CD4-positive, CD25-positive, alpha-beta regulatory T cell (primary cell): ENCODE results near the gene RSRC2. TPM values are rescaled to one million over a fixed set of nuclear protein-coding genes. Genes with fewer than 3 reads are reported as not detected.
"Not testable (repeated sequence)": the region's sequence is repeated elsewhere in the genome, so short reads cannot be mapped to it uniquely, and the experiment has no call there.

Experiments
- ATAC-seq, 2 donors: fragments of 150-1000 bp; cut with Tn5 transposase; one replicate each; pipeline ENCODE4 v1.10.0; 2021; ENCODE audit warnings: low read depth in 2 of 2, moderate number of reproducible peaks in 2 of 2, moderate library complexity in 1 of 2
- DNase-seq, 3 donors: peaks; one replicate each; pipeline versions ENCODE4 v3.0.0 to v3.0.0-alpha.2; 2012 to 2022; ENCODE audit warnings: mixed read lengths in 1 of 3
- H3K27ac ChIP-seq: one replicate; pipeline ENCODE4 v1.7.0; 2013; ENCODE audit warnings: mild to moderate bottlenecking, low read length; ENCODE audit not compliant: insufficient read depth, poor library complexity, severe bottlenecking
- H3K27me3 ChIP-seq: one replicate; pipeline ENCODE4 v1.7.0; 2013; ENCODE audit warnings: low read length; ENCODE audit not compliant: control insufficient read depth, insufficient read depth
- H3K36me3 ChIP-seq: one replicate; pipeline ENCODE4 v1.7.0; 2013; ENCODE audit warnings: mild to moderate bottlenecking, low read length, moderate library complexity; ENCODE audit not compliant: control insufficient read depth, insufficient read depth
- H3K4me1 ChIP-seq: 2 replicates; pipeline ENCODE4 v1.7.0; 2013; ENCODE audit warnings: mild to moderate bottlenecking, low read length; ENCODE audit not compliant: insufficient read depth, control insufficient read depth, poor library complexity, severe bottlenecking
- H3K4me3 ChIP-seq: one replicate; pipeline ENCODE4 v1.7.0; 2013; ENCODE audit warnings: low read depth, mild to moderate bottlenecking, low read length, moderate library complexity
- H3K9me3 ChIP-seq, 2 experiments: 1 replicate in 1 of 2; 2 replicates in 1 of 2; pipeline ENCODE4 v1.7.0; 2013; ENCODE audit warnings: low read length in 2 of 2, mild to moderate bottlenecking in 1 of 2, moderate library complexity in 1 of 2; ENCODE audit not compliant: control insufficient read depth in 2 of 2
- H3K27ac Mint-ChIP-seq, 3 donors: one replicate each; pipeline ENCODE4 v1.8.0; 2020 to 2022; ENCODE audit warnings: mild to moderate bottlenecking in 3 of 3, mixed read lengths in 3 of 3, moderate library complexity in 2 of 3
- H3K27me3 Mint-ChIP-seq: one replicate; pipeline ENCODE4 v1.8.0; 2022; ENCODE audit warnings: mild to moderate bottlenecking, mixed read lengths
- H3K36me3 Mint-ChIP-seq: one replicate; pipeline ENCODE4 v1.8.0; 2020; ENCODE audit warnings: mixed read lengths
- H3K4me1 Mint-ChIP-seq, 4 donors: one replicate each; pipeline ENCODE4 v1.8.0; 2020 to 2022; ENCODE audit warnings: mixed read lengths in 4 of 4, mild to moderate bottlenecking in 1 of 4
- H3K4me3 Mint-ChIP-seq, 4 donors: one replicate each; pipeline ENCODE4 v1.8.0; 2020 to 2022; ENCODE audit warnings: mild to moderate bottlenecking in 4 of 4, mixed read lengths in 4 of 4, moderate library complexity in 3 of 4
- H3K9me3 Mint-ChIP-seq, 7 donors: one replicate each; pipeline ENCODE4 v1.8.0; 2020 to 2022; ENCODE audit warnings: mixed read lengths in 7 of 7, mild to moderate bottlenecking in 3 of 7, moderate library complexity in 2 of 7
- polyA plus RNA-seq, 4 donors: library from polyadenylated mRNA; unstranded; fragments of 300-500 nt; fragmentation: Illumina TruSeq; gene quantifications; one replicate each; pipeline ENCODE4 v1.2.3, GENCODE V29; 2021
- total RNA-seq: library from RNA; stranded (reverse); gene quantifications from one replicate; pipeline ENCODE4 v1.2.3, GENCODE V29; 2022

RSRC2 gene
- total and polyA plus RNA-seq, 5 donors from 2014 or later = 28.3 to 293 (median 32.7) TPM

DNA sequence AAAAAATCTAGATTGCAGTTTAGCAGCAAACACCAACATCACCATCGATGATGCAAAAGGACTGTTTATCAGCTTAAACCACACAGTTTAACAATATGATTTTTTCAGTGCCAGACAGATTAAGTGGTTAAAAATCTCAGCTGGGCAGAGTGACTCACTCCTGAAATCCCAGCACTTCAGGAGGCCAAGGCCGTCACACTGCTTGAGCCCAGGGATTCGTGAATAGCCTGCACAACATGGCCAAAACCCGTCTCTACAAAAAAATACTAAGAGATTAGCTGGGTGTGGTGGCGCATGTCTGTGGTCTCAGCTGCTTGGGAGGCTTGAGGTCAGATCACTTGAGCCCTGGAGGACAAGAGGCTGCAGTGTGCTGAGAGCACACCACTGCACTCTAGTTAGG lies 8.9 kb downstream of the RSRC2 start:
- ATAC-seq (no peak), DNase-seq (no peak)
- H3K9me3 ChIP-seq = no peaks in the 10 kb centered on the region
- no peaks in the 10 kb centered on the region for H3K9me3 Mint-ChIP-seq
- H3K36me3 ChIP-seq = peaks cover 89% of the 10 kb centered on the region
- no peak overlapping the region for H3K27ac ChIP-seq
- H3K27me3 ChIP-seq = no peaks in the 10 kb centered on the region
- H3K27ac Mint-ChIP-seq = no peak overlapping the region
- peaks cover 57% of the 10 kb centered on the region for H3K36me3 Mint-ChIP-seq
- H3K4me3 Mint-ChIP-seq = no peak overlapping the region
- no peaks in the 10 kb centered on the region for H3K27me3 Mint-ChIP-seq
- H3K4me3 ChIP-seq = no peak overlapping the region
- peaks cover 24% of the 10 kb centered on the region for H3K4me1 ChIP-seq
- H3K4me1 Mint-ChIP-seq = peaks cover 19 to 60% (median 45%) of the 10 kb centered on the region in 4 donors

- Histone ChIP-seq H3K36me3 (peaks cover 95% of the 10 kb centered on the region), H3K27me3 (no peaks in the 10 kb centered on the region), H3K27ac (no peak overlapping the region), H3K9me3 (no peaks in the 10 kb centered on the region), H3K4me3 (no peak overlapping the region), H3K4me1 (peaks cover 13% of the 10 kb centered on the region)
- no peak for ATAC-seq
- Mint-ChIP-seq H3K27me3 (no peaks in the 10 kb centered on the region), H3K9me3 (no peaks in the 10 kb centered on the region), H3K36me3 (peaks cover 56% of the 10 kb centered on the region), H3K27ac (peak overlapping the region in 1 of 3 donors; percentile 40), H3K4me3 (no peak overlapping the region), H3K4me1 (peaks cover 19 to 53% (median 38%) of the 10 kb centered on the region in 4 donors)
- no peak for DNase-seq
Observed at GRCh38 chr12:122516544-122517361, 10.0 kb downstream of the RSRC2 start.

DNA sequence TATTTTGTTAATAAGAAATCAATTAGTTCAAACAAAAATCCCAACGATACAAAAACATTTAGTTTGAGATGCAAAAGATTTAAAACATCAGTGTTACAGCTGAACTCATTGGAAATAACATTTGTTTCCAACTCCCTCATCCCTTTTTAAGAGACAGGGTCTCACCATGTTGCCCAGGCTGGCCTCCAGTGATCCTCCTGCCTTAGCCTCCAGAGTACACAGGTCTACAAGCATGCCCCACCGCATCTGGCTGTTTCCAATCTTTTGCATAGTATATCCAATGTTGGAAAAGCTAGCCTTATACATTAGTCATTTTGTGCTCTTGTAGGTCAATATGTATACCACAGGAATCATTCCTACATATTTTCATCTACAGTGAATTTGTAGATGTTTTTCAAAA lies 11.5 kb downstream of the RSRC2 start:
- Mint-ChIP-seq H3K9me3 (no peaks in the 10 kb centered on the region), H3K4me1 (peaks cover 19 to 41% (median 28%) of the 10 kb centered on the region in 4 donors), H3K4me3 (peak overlapping the region in 2 of 4 donors; percentile 8 to 9), H3K27ac (no peak overlapping the region), H3K27me3 (no peaks in the 10 kb centered on the region), H3K36me3 (peaks cover 50% of the 10 kb centered on the region)
- DNase-seq (no peak), ATAC-seq (no peak)
- Histone ChIP-seq H3K27ac (no peak overlapping the region), H3K27me3 (no peaks in the 10 kb centered on the region), H3K9me3 (no peaks in the 10 kb centered on the region), H3K36me3 (peaks cover 94% of the 10 kb centered on the region), H3K4me3 (no peak overlapping the region), H3K4me1 (peaks cover 7% of the 10 kb centered on the region)

- Mint-ChIP-seq H3K9me3 (no peaks in the 10 kb centered on the region), H3K27me3 (no peaks in the 10 kb centered on the region), H3K4me3 (no peak overlapping the region), H3K27ac (peak overlapping the region in 1 of 3 donors; percentile 26), H3K36me3 (peaks cover 45% of the 10 kb centered on the region), H3K4me1 (peaks cover 7 to 28% (median 17%) of the 10 kb centered on the region in 4 donors)
- H3K4me3 ChIP-seq = no peak overlapping the region
- H3K4me1 ChIP-seq = no peaks in the 10 kb centered on the region
- H3K27ac ChIP-seq = no peak overlapping the region
- H3K36me3 ChIP-seq = peaks cover 95% of the 10 kb centered on the region
- DNase-seq (no peak), ATAC-seq (no peak)
- H3K9me3 ChIP-seq = no peaks in the 10 kb centered on the region
- no peaks in the 10 kb centered on the region for H3K27me3 ChIP-seq
Observed at GRCh38 chr12:122513660-122514059, 13.1 kb downstream of the RSRC2 start.

- Mint-ChIP-seq H3K36me3 (peaks cover 47% of the 10 kb centered on the region), H3K4me1 (peaks cover 7 to 24% (median 15%) of the 10 kb centered on the region in 4 donors)
- not testable (repeated sequence) for H3K27me3 Mint-ChIP-seq, H3K27me3 ChIP-seq, H3K27ac Mint-ChIP-seq, H3K9me3 ChIP-seq, ATAC-seq, H3K9me3 Mint-ChIP-seq, H3K4me3 ChIP-seq, H3K4me3 Mint-ChIP-seq, DNase-seq, H3K4me1 ChIP-seq, H3K27ac ChIP-seq
- H3K36me3 ChIP-seq = peaks cover 97% of the 10 kb centered on the region
Observed at GRCh38 chr12:122513028-122513427, 13.7 kb downstream of the RSRC2 start.

GRCh38 chr12:122508163-122508562 lies 18.6 kb downstream of the RSRC2 start:
- Mint-ChIP-seq H3K27me3 (peaks cover under 1% of the 10 kb centered on the region), H3K4me1 (peaks cover 0 to 14% (median 6%) of the 10 kb centered on the region in 4 donors), H3K27ac (no peak overlapping the region), H3K9me3 (no peaks in the 10 kb centered on the region), H3K36me3 (peaks cover 46% of the 10 kb centered on the region), H3K4me3 (no peak overlapping the region)
- H3K27ac ChIP-seq = no peak overlapping the region
- H3K27me3 ChIP-seq = no peaks in the 10 kb centered on the region
- H3K4me3 ChIP-seq = no peak overlapping the region
- H3K36me3 ChIP-seq = peaks cover 95% of the 10 kb centered on the region
- no peak for ATAC-seq
- DNase-seq = no peak
- no peaks in the 10 kb centered on the region for H3K9me3 ChIP-seq
- no peaks in the 10 kb centered on the region for H3K4me1 ChIP-seq

GRCh38 chr12:122506393-122506938 lies 20.3 kb downstream of the RSRC2 start:
- Mint-ChIP-seq H3K4me1 (peaks cover 0 to 24% (median 9%) of the 10 kb centered on the region in 4 donors), H3K9me3 (no peaks in the 10 kb centered on the region), H3K27ac (no peak overlapping the region), H3K4me3 (no peak overlapping the region), H3K36me3 (peaks cover 42% of the 10 kb centered on the region), H3K27me3 (peaks cover 4% of the 10 kb centered on the region)
- DNase-seq (no peak), ATAC-seq (no peak)
- H3K27ac ChIP-seq = no peak overlapping the region
- no peaks in the 10 kb centered on the region for H3K9me3 ChIP-seq
- H3K4me1 ChIP-seq = peaks cover 10% of the 10 kb centered on the region
- H3K36me3 ChIP-seq = peaks cover 81% of the 10 kb centered on the region
- no peaks in the 10 kb centered on the region for H3K27me3 ChIP-seq
- H3K4me3 ChIP-seq = no peak overlapping the region
